ENCODE measurements around the gene RNASE2.

GRCh38 chr14:20970647-20970982 is 15.3 kb downstream of the RNASE2 start:
- TF ChIP-seq CTCF (IDR thresholded peaks at IDR 0.05; ENCODE audit: low read depth, low read length, missing input control): no peak
- TF ChIP-seq GABPA (IDR thresholded peaks at IDR 0.05 in 1 of 2, conservative IDR thresholded peaks at IDR 0.05 in 1 of 2): no peak
- no peak for TF ChIP-seq RAD21 (IDR thresholded peaks at IDR 0.05)
- no peak for TF ChIP-seq REST (IDR thresholded peaks at IDR 0.05)
- TF ChIP-seq HNF4G (IDR thresholded peaks at IDR 0.05): no peak
- TF ChIP-seq SP1 (IDR thresholded peaks at IDR 0.05): no peak

Measured in liver (tissue), 3 donors.